MG63 (cell line): ENCODE results near the gene ZNF318. TPM values are rescaled to one million over a fixed set of nuclear protein-coding genes. Genes with fewer than 3 reads are reported as not detected.
A peak's percentile ranks its signal among the peaks of the same experiment; 100 is the strongest.
"Not testable (repeated sequence)": the region's sequence is repeated elsewhere in the genome, so short reads cannot be mapped to it uniquely, and the experiment has no call there.

Experiments used
- DNase-seq: peaks from one replicate; pipeline ENCODE4 v3.0.0-alpha.2; 2020
- H3K27me3 ChIP-seq: fragments of 250-450 bp; sonication (Bioruptor Pico); 2 replicates; pipeline ENCODE4 v1.5.1; 2020; ENCODE audit warnings: mild to moderate bottlenecking, moderate library complexity
- H3K36me3 ChIP-seq: fragments of 250-450 bp; sonication (Bioruptor Pico); 2 replicates; pipeline ENCODE4 v1.5.1; 2020; ENCODE audit warnings: mild to moderate bottlenecking, moderate library complexity
- H3K4me3 ChIP-seq: fragments of 250-450 bp; sonication (Bioruptor Pico); 2 replicates; pipeline ENCODE4 v1.5.1; 2020; ENCODE audit warnings: mild to moderate bottlenecking, moderate library complexity
- H3K9me3 ChIP-seq: fragments of 250-450 bp; sonication (Bioruptor Pico); 2 replicates; pipeline ENCODE4 v1.5.1; 2020; ENCODE audit warnings: mild to moderate bottlenecking, moderate library complexity
- total RNA-seq: library from RNA; depleted of rRNA; stranded (reverse); fragments of >200 nt; shearing (Covaris generic); gene quantifications from 2 replicates; pipeline ENCODE4 v1.2.3, GENCODE V29; 2014; ENCODE audit warnings: low replicate concordance

The ZNF318 gene
- total RNA-seq, 1 experiment from 2014 or later: 1.3 TPM

DNA sequence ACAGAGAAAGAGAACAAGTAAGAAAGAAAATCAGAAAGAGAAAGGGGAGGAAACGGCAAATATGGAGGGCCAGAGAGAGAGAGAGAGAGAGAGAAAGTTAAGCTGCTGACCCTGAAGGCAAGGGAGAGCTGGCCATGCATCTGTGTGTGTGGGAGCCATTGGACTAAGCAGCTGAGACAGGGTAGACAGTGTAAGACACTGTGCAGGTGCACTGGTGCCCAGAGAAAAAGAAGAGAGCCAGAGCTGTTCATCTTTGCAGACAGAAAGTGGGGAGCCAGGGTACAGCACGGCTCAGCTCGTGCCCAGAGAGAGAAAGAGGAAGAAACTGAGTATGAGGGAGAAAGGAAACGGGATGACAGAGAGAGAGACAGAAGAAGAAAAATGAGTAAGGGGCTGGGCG lies 24.2 kb upstream of the ZNF318 start:
- no peaks in the 10 kb centered on the region for H3K9me3 ChIP-seq
- no peak for DNase-seq
- no peak overlapping the region for H3K4me3 ChIP-seq
- H3K36me3 ChIP-seq: no peaks in the 10 kb centered on the region
- no peaks in the 10 kb centered on the region for H3K27me3 ChIP-seq

- not testable (repeated sequence) for H3K36me3 ChIP-seq, H3K4me3 ChIP-seq
Observed at GRCh38 chr6:43393133-43393532, 23.7 kb upstream of the ZNF318 start.

GRCh38 chr6:43391440-43392031 lies 22.1 kb upstream of the ZNF318 start:
- H3K36me3 ChIP-seq: no peaks in the 10 kb centered on the region
- no peaks in the 10 kb centered on the region for H3K27me3 ChIP-seq
- H3K9me3 ChIP-seq: no peaks in the 10 kb centered on the region
- no peak for DNase-seq
- no peak overlapping the region for H3K4me3 ChIP-seq

More at GRCh38 chr6:43393133-43393532, 23.7 kb upstream of the ZNF318 start:
- not testable (repeated sequence) for H3K27me3 ChIP-seq, H3K9me3 ChIP-seq, DNase-seq

GRCh38 chr6:43390753-43391439 lies 21.4 kb upstream of the ZNF318 start:
- H3K4me3 ChIP-seq, DNase-seq, H3K36me3 ChIP-seq, H3K9me3 ChIP-seq, H3K27me3 ChIP-seq: not testable (repeated sequence)

- Histone ChIP-seq H3K36me3 (no peaks in the 10 kb centered on the region), H3K9me3 (no peaks in the 10 kb centered on the region), H3K4me3 (no peak overlapping the region), H3K27me3 (no peaks in the 10 kb centered on the region)
- no peak for DNase-seq
Observed at GRCh38 chr6:43389730-43390295, 20.4 kb upstream of the ZNF318 start.

DNA sequence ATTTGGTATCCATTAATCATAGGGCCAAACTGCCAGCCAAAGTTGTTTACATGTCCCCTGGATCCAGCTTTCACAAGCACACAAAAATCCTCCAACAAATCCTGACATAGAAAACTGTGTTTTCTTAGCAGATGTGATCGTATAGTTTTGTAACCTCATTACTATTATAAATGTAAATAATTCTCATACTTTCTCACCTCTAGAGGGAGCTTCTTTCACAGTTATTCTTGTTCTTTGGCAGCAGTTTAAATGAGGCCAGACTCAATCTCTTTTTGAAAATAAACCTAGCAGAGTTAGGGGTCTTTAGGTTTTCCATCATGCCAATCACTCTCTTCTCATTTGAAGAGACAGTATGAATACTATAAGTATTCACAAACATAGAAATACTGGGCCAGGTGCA lies 17.0 kb upstream of the ZNF318 start:
- H3K9me3 ChIP-seq: no peaks in the 10 kb centered on the region
- no peak for DNase-seq
- H3K4me3 ChIP-seq: no peak overlapping the region
- H3K27me3 ChIP-seq: no peaks in the 10 kb centered on the region
- H3K36me3 ChIP-seq: no peaks in the 10 kb centered on the region

DNA sequence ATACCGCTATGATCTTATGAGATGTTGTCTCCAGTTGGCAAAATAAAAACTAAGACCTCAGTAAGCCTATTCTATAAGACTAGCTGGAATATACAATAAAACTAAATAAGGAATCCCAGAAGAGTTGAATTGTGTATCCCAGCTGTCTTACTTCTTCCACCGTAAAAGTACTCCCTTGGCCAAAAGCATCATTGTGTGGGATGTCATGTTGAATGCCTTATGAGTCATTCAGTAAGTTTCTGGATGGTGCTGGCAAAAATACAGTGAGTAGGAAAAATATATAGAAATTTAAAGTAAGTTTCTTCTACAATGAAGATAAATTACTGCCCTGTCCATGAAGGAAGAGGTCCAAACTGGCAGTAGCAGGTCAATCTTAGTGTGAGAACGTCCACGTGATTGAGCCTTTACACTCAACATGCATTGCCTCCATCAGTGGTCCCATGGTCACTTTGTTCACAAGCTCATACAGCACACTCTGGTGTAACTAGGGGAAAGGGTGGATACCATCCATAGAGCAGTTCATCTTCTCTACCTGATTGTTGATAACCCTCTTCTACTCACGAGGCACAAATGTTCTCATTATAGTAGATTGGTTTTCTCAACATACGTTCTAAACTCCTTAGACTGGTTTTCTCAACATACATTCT lies 13.7 kb upstream of the ZNF318 start:
- no peaks in the 10 kb centered on the region for H3K9me3 ChIP-seq
- no peak overlapping the region for H3K4me3 ChIP-seq
- no peaks in the 10 kb centered on the region for H3K36me3 ChIP-seq
- H3K27me3 ChIP-seq: no peaks in the 10 kb centered on the region
- DNase-seq: no peak

DNA sequence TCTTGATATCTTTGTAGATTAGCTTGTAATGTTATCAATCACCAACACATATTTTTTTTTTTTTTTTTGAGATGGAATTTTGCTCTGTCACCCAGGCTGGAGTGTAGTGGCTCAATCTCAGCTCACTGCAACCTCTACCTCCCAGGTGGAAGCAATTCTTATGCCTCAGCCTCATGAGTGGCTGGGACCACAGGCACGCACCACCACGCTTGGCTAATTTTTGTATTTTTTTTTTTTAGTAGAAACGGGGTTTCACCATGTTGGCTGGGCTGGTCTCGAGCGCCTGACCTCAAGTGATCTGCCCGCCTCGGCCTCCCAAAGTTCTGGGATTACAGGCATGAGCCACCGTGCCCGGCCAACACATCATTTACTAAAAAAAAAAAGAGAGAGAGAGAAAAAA lies 11.4 kb upstream of the ZNF318 start:
- not testable (repeated sequence) for H3K36me3 ChIP-seq, DNase-seq, H3K9me3 ChIP-seq, H3K4me3 ChIP-seq, H3K27me3 ChIP-seq

DNA sequence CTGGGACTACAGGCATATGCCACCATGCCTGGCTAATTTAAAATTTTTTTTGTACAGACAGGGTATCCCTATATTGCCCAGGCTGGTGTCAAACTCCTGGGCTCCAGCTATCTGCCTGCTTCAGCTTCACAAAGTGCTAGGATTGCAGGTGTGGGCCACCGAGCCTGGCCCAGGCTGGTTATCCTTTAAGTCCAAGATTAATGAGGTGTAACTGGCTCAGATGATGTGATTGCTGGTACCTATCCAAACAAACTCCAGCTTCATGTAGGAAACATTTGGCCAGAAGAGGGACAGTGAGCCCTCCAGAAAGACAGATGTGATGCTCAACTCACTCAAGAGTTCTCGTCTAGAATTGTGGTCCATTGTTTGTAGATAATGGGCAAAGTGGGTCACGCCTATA lies 9.2 kb upstream of the ZNF318 start:
- Histone ChIP-seq H3K36me3 (no peaks in the 10 kb centered on the region), H3K27me3 (no peaks in the 10 kb centered on the region), H3K9me3 (no peaks in the 10 kb centered on the region), H3K4me3 (no peak overlapping the region)
- no peak for DNase-seq

- H3K27me3 ChIP-seq: no peaks in the 10 kb centered on the region
- H3K4me3 ChIP-seq: no peak overlapping the region
- no peak for DNase-seq
- H3K9me3 ChIP-seq: no peaks in the 10 kb centered on the region
- H3K36me3 ChIP-seq: no peaks in the 10 kb centered on the region
Observed at GRCh38 chr6:43377710-43378229, 8.3 kb upstream of the ZNF318 start.

- no peaks in the 10 kb centered on the region for H3K36me3 ChIP-seq
- no peak for DNase-seq
- H3K27me3 ChIP-seq: no peaks in the 10 kb centered on the region
- H3K9me3 ChIP-seq: no peaks in the 10 kb centered on the region
- no peak overlapping the region for H3K4me3 ChIP-seq
Observed at GRCh38 chr6:43376551-43376981, 7.1 kb upstream of the ZNF318 start.

- no peaks in the 10 kb centered on the region for H3K36me3 ChIP-seq
- H3K27me3 ChIP-seq: no peaks in the 10 kb centered on the region
- H3K9me3 ChIP-seq: no peaks in the 10 kb centered on the region
- no peak for DNase-seq
- no peak overlapping the region for H3K4me3 ChIP-seq
Observed at GRCh38 chr6:43375693-43376092, 6.2 kb upstream of the ZNF318 start.

DNA sequence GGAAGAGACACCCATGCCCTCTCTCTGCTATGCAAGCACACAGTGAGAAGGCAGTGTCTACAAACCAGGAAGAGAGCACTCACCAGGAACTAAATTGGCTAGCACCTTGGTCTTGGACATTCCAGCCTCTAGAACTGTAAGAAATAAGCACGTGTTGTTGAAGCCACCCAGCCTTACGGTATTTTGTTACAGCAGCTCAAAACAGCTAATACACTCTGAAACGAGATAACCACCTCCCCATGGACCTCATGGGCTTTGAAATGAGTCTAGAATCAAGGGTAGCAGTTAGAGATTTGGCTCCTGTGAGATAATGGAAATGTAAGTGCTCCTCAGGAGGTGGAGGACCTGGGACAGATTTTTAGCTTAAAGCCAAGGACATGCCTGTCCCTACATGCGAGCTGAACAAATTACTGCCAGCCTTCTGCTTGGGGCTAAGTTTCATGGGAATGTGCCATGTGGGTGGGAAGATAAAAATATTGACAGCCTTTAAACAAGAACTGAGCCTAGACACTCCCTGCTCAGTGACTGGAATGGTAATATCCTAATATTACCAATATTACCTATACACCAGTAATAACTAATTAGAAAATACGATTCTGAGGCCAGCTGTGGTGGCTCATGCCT lies 3.9 kb upstream of the ZNF318 start:
- no peak overlapping the region for H3K4me3 ChIP-seq
- no peaks in the 10 kb centered on the region for H3K9me3 ChIP-seq
- H3K36me3 ChIP-seq: no peaks in the 10 kb centered on the region
- no peaks in the 10 kb centered on the region for H3K27me3 ChIP-seq
- no peak for DNase-seq

DNA sequence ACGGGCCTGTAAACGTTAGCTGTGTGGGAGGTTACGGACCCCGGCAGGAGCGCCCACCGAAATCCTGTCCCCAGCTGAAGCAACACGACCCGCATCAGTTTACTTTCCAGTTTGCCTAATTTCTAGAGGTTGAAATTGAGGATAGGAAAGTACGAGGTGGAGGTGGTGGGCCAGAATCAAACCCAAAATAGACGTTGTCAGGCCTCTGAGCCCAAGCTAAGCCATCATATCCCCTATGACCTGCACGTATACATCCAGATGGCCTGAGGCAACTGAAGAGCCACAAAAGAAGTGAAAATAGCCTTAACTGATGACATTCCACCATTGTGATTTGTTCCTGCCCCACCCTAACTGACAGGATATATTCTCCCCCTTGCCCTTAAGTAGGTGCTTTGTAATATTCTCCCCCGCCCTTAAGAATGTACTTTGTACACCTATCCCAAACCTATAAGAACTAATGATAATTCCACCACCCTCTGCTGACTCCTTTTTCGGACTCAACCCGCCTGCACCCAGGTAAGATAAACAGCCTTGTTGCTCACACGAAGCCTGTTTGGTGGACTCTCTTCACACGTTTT lies 645 bp upstream of the ZNF318 start:
- peak overlapping the region; percentile 59 for H3K4me3 ChIP-seq
- H3K9me3 ChIP-seq, DNase-seq, H3K27me3 ChIP-seq, H3K36me3 ChIP-seq: not testable (repeated sequence)

- Histone ChIP-seq H3K36me3 (no peaks in the 10 kb centered on the region; the same call in 1 of the 2 replicates), H3K4me3 (peak overlapping the region; percentile 59), H3K9me3 (no peaks in the 10 kb centered on the region), H3K27me3 (no peaks in the 10 kb centered on the region)
- peak; percentile 13 for DNase-seq
Observed at GRCh38 chr6:43368259-43369160, 937 bp downstream of the ZNF318 start.
